HepG2 (cell line): ENCODE data around the gene TMEM62. TPM values are rescaled to one million over a fixed set of nuclear protein-coding genes. Genes with fewer than 3 reads are reported as not detected.
A peak's percentile ranks its signal among the peaks of the same experiment; 100 is the strongest.

Experiments used
- ASH2L ChIP-seq: fragments of 300-600, 200-600 bp; sonication (generic); IDR thresholded peaks from 2 replicates; pipeline ENCODE4 v1.7.0; 2017; ENCODE audit warnings: low read depth, mild to moderate bottlenecking, moderate library complexity, mixed read lengths, low read length; ENCODE audit not compliant: insufficient read length
- EEA1 ChIP-seq: sonication (generic); formaldehyde crosslinking; IDR thresholded peaks from 2 replicates; pipeline ENCODE4 v1.5.1; 2020; ENCODE audit warnings: mild to moderate bottlenecking, missing genetic modification reagents, borderline replicate concordance
- ELF1 ChIP-seq: sonication (generic); formaldehyde crosslinking; IDR thresholded peaks from 2 replicates; pipeline ENCODE4 v1.4.0; 2020; ENCODE audit warnings: missing genetic modification reagents
- HMG20B ChIP-seq: conservative IDR thresholded peaks from 2 replicates; pipeline ENCODE4 v1.6.1; 2016; ENCODE audit warnings: missing genetic modification reagents, missing compliant biosample characterization
- IKZF4 ChIP-seq: sonication (generic); formaldehyde crosslinking; IDR thresholded peaks from 2 replicates; pipeline ENCODE4 v1.5.1; 2020; ENCODE audit warnings: borderline replicate concordance, mild to moderate bottlenecking, low read depth, missing genetic modification reagents; ENCODE audit errors: not compliant biosample characterization
- MXD4 ChIP-seq: IDR thresholded peaks from 2 replicates; pipeline ENCODE4 v1.6.1; 2016; ENCODE audit warnings: mild to moderate bottlenecking, missing biosample characterization, missing genetic modification reagents
- NFKBIZ ChIP-seq: IDR thresholded peaks from 2 replicates; pipeline ENCODE4 v1.6.1; 2018; ENCODE audit warnings: missing genetic modification reagents, missing compliant biosample characterization
- POGK ChIP-seq: sonication (generic); formaldehyde crosslinking; conservative IDR thresholded peaks from 2 replicates; pipeline ENCODE4 v1.8.0; 2022; ENCODE audit warnings: mild to moderate bottlenecking, moderate library complexity, missing genetic modification reagents
- SALL1 ChIP-seq: sonication (generic); formaldehyde crosslinking; IDR thresholded peaks from 2 replicates; pipeline ENCODE4 v1.8.0; 2022; ENCODE audit warnings: mild to moderate bottlenecking, missing genetic modification reagents
- SALL2 ChIP-seq: sonication (generic); formaldehyde crosslinking; IDR thresholded peaks from 2 replicates; pipeline ENCODE4 v1.8.1; 2023; ENCODE audit warnings: mild to moderate bottlenecking, missing genetic modification reagents, inconsistent platforms
- SKI ChIP-seq: fragments of 450-650 bp; IDR thresholded peaks from one replicate; pipeline ENCODE4 v1.6.1; 2018; ENCODE audit warnings: mild to moderate bottlenecking; ENCODE audit not compliant: partially characterized antibody
- TRIM24 ChIP-seq: sonication (generic); formaldehyde crosslinking; IDR thresholded peaks from 2 replicates; pipeline ENCODE4 v1.8.0; 2022; ENCODE audit warnings: mild to moderate bottlenecking, missing genetic modification reagents
- USF2 ChIP-seq, 2 experiments: sonication (generic) in 1 of 2; formaldehyde crosslinking in 1 of 2; IDR thresholded peaks; 2 replicates each; pipeline versions ENCODE4 v1.5.1 to v1.6.1; 2011 to 2020; ENCODE audit warnings: borderline replicate concordance in 1 of 2, low read depth in 1 of 2, low read length in 1 of 2, mild to moderate bottlenecking in 1 of 2, missing genetic modification reagents in 1 of 2, moderate library complexity in 1 of 2
- ZNF224 ChIP-seq: sonication (generic); formaldehyde crosslinking; IDR thresholded peaks from 2 replicates; pipeline ENCODE4 v1.5.0; 2020; ENCODE audit warnings: mild to moderate bottlenecking, missing genetic modification reagents
- ZNF530 ChIP-seq: sonication (generic); formaldehyde crosslinking; IDR thresholded peaks from 2 replicates; pipeline ENCODE4 v1.5.0; 2020; ENCODE audit warnings: low read depth, mild to moderate bottlenecking, missing genetic modification reagents
- ZNF768 ChIP-seq: sonication (generic); formaldehyde crosslinking; IDR thresholded peaks from 2 replicates; pipeline ENCODE4 v1.4.0; 2020; ENCODE audit warnings: missing genetic modification reagents
- ZSCAN30 ChIP-seq: sonication (generic); formaldehyde crosslinking; IDR thresholded peaks from 2 replicates; pipeline ENCODE4 v1.5.0; 2020; ENCODE audit warnings: mild to moderate bottlenecking, missing genetic modification reagents
- polyA plus RNA-seq, 8 experiments: library from polyadenylated mRNA; depleted of rRNA in 3 of 8; stranded (reverse) in 7 of 8; unstranded in 1 of 8; fragments of >200 nt; fragmentation: Illumina TruSeq in 4 of 8; extraction: Trizol in 4 of 8; gene quantifications; 2 replicates each; pipeline versions ENCODE4 v1.2.1 to v1.2.3, GENCODE V29; 2011 to 2016; ENCODE audit warnings: low read depth in 4 of 8, missing spikeins in 1 of 8, mixed read lengths in 1 of 8; ENCODE audit not compliant: insufficient read depth in 1 of 8
- total RNA-seq, 5 experiments: library from RNA; depleted of rRNA; stranded (reverse); fragments of >200 nt; fragmentation: Illumina TruSeq; extraction: Trizol; gene quantifications; 2 replicates each; pipeline ENCODE4 v1.2.3, GENCODE V29; 2016; ENCODE audit warnings: low read depth in 1 of 5

TMEM62 gene
- total and polyA plus RNA-seq, 2 of the 13 experiments (the other 11 are each of a cell fraction or from before 2014, with no cell fraction given): 14.2 to 20.9 TPM

GRCh38 chr15:43133430-43134156 is at the start of gene TMEM62 (continued):
- TF ChIP-seq ZNF224 (CRISPR knock-in tag): no peak
- TF ChIP-seq ELF1 (CRISPR knock-in tag): peak; percentile 80
- TF ChIP-seq EEA1: no peak
- 0 out of 2 replicates have a peak, but pooled peaks have one; percentile 22 for TF ChIP-seq TRIM24
- peak; percentile 75 for TF ChIP-seq SALL1 (CRISPR knock-in tag)
- no peak for TF ChIP-seq ZSCAN30 (CRISPR knock-in tag)
- TF ChIP-seq IKZF4 (CRISPR knock-in tag): peak; percentile 48
- TF ChIP-seq HMG20B (CRISPR knock-in tag): no peak
- TF ChIP-seq SALL2 (CRISPR knock-in tag): peak; percentile 25; the same call in 1 of the 2 replicates
- TF ChIP-seq ZNF768: peak; percentile 91
- TF ChIP-seq USF2 (IDR thresholded peaks at IDR 0.05; ENCODE audit: low read depth, low read length): no peak
- TF ChIP-seq USF2 (CRISPR knock-in tag; IDR thresholded peaks at IDR 0.05; ENCODE audit: borderline replicate concordance): no peak
- TF ChIP-seq ASH2L: peak; percentile 71
- no peak for TF ChIP-seq MXD4 (CRISPR knock-in tag)
- TF ChIP-seq POGK (CRISPR knock-in tag): no peak
- peak; percentile 65 for TF ChIP-seq SKI
- TF ChIP-seq NFKBIZ (CRISPR knock-in tag): no peak; the same call in 1 of the 2 replicates
- TF ChIP-seq ZNF530 (CRISPR knock-in tag): no peak
